GM12865 (cell line): ENCODE results near the gene CAMK4.

Experiments used
- DNase-seq: peaks from one replicate; pipeline ENCODE4 v3.0.0; 2010; ENCODE audit warnings: low read depth
- H3K4me3 ChIP-seq: 2 replicates; pipeline ENCODE4 v1.5.1; 2011; ENCODE audit warnings: mild to moderate bottlenecking, low read depth, low read length, control low read depth
- CTCF ChIP-seq: IDR thresholded peaks from 2 replicates; pipeline ENCODE4 v1.5.1; 2011; ENCODE audit warnings: low read length, control low read depth, low read depth, inconsistent platforms; ENCODE audit not compliant: insufficient read depth; ENCODE audit errors: missing control alignments

Gene CAMK4

GRCh38 chr5:111511831-111512374, 287.7 kb downstream of the CAMK4 start:
- TF ChIP-seq CTCF = no peak
- H3K4me3 ChIP-seq = peak overlapping the region; percentile 89
- DNase-seq = no peak

DNA sequence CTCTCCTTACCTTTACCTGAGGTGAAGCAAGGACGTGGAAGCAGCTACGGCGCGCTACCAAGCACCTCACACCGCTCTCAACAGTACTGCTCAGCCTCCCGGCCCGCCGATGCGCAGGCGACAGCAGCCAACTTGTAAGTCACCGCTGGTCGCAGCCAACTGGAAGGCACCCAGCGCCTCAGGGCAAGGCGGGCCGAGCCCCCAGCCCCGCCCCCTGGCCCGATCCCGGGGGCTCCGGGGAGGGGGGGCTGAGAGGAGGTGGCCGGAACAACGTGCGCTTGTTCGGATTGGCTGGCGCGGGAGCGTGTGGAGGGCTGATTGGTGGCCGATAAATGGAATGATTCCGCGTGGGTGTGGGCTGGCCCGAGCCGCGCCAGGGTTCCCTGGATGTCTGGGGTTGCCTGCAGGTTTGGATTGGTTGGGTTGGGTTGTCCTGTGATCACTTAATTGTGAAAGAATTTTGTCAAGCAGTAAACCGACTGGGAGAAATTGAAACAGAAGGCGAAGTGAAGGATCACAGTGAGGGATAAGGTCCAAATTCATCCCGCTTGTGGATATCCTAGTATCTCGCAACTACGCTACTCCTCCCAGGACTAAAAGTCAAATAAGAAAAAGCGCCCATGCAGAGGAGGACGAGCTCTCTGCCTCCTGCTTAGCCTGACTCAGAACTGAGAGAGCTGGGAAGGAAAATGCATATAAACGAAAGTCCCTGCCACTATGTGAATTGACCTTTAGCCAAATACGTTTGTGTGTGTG, 288.4 kb downstream of the CAMK4 start, which contains the start of gene STARD4:
TSS of gene STARD4 (minus strand) at position 161 of the 756 bp plus-strand sequence. CDS start 5,102 bp downstream, outside the sequence.
- peak within 1 kb of the TSS; percentile 89 for H3K4me3 ChIP-seq
- TF ChIP-seq CTCF = no peak
- peak; percentile 98 for DNase-seq

- no peak for TF ChIP-seq CTCF
- H3K4me3 ChIP-seq = peak overlapping the region; percentile 89
- no peak for DNase-seq
Measured at GRCh38 chr5:111513131-111513520, 288.9 kb downstream of the CAMK4 start.

- no peak for TF ChIP-seq CTCF
- H3K4me3 ChIP-seq = no peak overlapping the region
- DNase-seq = no peak
Measured at GRCh38 chr5:111514087-111514486, 289.9 kb downstream of the CAMK4 start.

- H3K4me3 ChIP-seq = no peak overlapping the region; the same call in 1 of the 2 replicates
- TF ChIP-seq CTCF = no peak
- peak; percentile 76 for DNase-seq
Measured at GRCh38 chr5:111517853-111518501, 293.8 kb downstream of the CAMK4 start.

DNA sequence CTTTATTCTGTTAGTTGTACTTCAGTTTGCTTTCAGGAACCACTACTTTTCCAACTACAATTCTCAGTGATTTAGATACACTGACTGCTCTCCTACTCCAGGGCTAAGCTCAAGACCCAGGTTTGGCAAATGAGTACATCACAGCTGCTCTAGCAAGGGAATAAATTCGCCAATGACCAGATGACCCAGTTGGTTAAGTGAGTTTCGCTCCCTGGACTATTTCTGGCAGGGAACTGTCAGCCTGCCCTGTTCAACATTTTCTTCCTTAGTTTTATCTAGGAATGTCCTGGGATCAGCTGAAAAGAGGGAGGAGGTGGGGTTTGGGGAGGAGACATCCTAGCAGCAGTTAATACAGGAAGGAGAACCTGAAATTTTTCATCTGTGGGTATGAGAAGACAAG, 294.6 kb downstream of the CAMK4 start:
- no peak for TF ChIP-seq CTCF
- DNase-seq = no peak
- H3K4me3 ChIP-seq = no peak overlapping the region
